HG03558 (cell line): ENCODE measurements around the gene LCN2.

ENCODE experiments used
- ATAC-seq: cut with Tn5 transposase; IDR thresholded peaks from one replicate; pipeline ENCODE4 v1.9.1; 2021; ENCODE audit warnings: moderate number of reproducible peaks; ENCODE audit not compliant: unreplicated experiment; ENCODE audit errors: extremely low read depth

LCN2 gene

GRCh38 chr9:128114326-128115186, 34.7 kb upstream of the LCN2 start:
- no peak for ATAC-seq

GRCh38 chr9:128115187-128116103, 33.8 kb upstream of the LCN2 start:
- no peak for ATAC-seq

DNA sequence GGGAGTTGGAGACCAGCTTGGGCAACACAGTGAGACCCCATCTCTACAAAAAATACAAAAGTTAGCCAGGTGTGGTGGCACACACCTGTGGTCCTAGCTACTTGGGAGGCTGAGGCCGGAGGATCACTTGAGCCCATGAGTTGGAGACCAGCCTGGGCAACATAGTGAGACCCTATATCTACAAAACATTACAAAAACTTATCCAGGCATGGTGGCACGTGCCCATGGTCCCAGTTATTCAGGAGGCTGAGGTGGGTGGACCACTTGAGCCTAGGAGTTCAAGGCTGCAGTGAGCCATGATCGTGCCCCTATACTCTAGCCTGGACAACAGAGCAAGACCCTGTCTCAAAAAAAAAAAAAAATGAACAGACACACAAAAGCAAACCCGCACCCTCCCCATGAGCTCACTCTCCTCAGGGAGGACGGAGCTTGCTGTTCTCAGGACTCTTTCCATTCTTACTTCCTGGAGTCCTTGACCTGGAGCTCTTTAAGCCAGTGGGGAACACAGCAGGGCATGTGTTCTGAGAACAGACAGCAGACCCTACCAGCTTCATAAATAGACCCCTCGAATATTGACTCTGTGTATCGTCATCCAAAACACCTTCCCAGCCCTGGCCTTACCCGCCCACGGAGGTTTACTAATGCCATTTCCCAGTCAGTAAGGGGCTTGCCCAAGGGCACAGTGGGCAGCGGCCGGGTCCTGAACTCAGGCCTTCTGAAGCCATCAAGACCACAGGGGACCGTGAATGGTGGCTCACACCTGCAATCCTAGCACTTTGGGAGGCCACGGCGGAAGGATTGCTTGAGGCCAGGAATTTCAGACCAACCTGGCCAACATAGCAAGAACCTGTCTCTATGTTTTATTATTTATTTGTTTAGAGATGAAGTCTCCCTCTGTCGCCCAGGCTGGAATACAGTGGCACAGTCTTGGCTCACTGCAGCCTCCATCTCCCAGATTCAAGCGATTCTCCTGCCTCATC, 32.9 kb upstream of the LCN2 start:
- ATAC-seq, result no peak

- no peak for ATAC-seq
Measured at GRCh38 chr9:128117613-128118471, 31.4 kb upstream of the LCN2 start.

DNA sequence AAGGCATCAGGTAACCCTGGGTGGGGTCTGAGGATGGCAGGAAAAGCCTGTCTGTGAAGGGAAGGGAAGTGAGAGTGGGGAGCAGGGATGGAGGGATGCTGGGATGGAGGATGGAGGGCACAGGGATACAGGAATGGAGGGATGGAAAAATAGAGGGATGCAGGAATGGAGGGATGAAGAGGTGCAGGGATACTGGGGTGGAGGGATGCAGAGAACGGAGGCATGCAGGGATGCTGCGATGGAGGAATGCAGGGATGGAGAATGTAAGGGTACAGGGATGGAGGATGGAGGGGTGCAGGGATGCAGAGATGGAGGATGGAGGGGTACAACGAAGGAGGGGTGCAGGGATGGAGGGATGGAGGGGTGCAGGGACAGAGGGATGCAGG, 30.8 kb upstream of the LCN2 start:
- no peak for ATAC-seq

GRCh38 chr9:128118971-128119665, 30.1 kb upstream of the LCN2 start:
- no peak for ATAC-seq

GRCh38 chr9:128120061-128120740, 29.1 kb upstream of the LCN2 start:
- ATAC-seq, result no peak

- ATAC-seq, result no peak
Measured at GRCh38 chr9:128120741-128121465, 28.4 kb upstream of the LCN2 start.

DNA sequence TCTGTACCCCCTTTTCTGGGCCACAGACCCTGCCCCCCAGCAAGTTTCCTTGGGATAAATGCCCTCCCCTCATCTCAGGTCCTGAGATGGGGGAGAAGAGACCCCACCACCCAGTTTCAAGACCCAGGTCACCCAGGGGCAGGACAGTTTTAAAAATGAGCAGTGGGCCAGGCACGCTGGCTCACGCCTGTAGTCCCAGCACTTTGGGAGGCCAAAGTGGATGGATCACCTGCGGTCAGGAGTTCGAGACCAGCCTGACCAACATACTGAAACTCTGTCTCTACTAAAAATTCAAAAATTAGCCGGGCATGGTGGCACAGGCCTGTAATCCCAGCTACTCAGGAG, 27.8 kb upstream of the LCN2 start:
- no peak for ATAC-seq

DNA sequence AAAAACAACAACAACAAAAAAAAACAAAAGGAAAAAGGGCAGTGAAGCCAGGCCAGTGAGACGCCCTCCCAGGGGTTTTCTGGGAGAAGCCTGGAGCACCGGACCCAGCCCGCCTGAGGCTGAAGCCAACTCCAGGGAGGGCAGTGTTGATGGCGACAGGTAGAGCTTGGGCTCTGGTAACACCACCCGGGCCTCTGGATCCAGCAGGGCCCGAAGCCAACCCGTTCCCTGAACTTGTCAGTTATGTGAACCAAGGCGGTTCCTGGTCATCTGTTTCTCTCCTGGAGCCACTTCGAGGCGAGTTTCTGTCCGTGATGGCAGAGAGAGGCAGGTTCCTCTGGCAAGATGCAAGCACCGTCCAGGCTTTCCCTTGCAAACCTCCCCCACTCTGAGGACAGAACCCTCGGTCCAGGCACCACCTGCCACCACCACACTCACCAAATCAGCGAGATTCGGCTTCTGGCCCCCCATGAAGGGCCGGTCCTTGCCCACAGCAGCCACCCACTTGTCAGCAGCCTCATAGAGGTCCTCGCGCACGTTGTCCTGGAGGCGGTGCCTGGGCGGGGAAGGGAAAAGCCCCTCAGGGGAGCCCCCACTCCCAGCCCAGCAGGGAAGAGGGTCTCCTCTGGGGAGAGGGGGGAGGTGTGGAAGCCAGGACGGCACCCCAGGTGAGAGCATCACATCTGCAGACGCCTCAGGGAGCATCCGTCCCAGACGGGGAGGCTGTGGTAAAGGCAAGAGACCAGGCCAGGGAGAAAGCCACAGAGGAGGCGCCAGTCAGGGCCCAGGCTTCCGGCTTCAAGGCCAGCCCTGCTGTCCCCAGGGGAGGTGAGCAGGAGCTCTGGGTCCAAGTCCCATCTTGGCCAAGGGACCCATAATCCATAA, 27.1 kb upstream of the LCN2 start:
- ATAC-seq, result no peak

GRCh38 chr9:128122809-128123175, 26.5 kb upstream of the LCN2 start:
- ATAC-seq, result no peak

- ATAC-seq, result no peak
Measured at GRCh38 chr9:128123451-128124080, 25.7 kb upstream of the LCN2 start.

DNA sequence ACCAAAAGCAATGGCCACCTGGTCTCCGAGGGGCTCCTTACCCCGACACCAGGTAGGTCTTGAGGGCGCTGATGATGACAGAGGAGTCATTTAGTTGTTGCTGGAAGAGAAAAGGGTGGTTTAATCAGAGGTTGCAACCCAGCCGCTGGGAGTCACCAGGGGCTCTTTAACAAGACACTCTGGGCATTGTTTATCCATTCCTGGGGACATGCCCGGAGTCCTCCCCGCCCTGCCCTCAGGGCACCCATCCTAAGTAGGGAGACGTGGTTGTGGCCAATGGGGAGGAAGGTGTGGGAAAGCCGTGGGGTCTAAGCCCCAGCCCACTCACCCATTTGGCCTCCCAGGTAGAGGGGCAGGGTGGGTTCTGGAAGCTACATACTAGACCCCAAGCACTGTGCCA, 24.8 kb upstream of the LCN2 start:
- ATAC-seq, result no peak

DNA sequence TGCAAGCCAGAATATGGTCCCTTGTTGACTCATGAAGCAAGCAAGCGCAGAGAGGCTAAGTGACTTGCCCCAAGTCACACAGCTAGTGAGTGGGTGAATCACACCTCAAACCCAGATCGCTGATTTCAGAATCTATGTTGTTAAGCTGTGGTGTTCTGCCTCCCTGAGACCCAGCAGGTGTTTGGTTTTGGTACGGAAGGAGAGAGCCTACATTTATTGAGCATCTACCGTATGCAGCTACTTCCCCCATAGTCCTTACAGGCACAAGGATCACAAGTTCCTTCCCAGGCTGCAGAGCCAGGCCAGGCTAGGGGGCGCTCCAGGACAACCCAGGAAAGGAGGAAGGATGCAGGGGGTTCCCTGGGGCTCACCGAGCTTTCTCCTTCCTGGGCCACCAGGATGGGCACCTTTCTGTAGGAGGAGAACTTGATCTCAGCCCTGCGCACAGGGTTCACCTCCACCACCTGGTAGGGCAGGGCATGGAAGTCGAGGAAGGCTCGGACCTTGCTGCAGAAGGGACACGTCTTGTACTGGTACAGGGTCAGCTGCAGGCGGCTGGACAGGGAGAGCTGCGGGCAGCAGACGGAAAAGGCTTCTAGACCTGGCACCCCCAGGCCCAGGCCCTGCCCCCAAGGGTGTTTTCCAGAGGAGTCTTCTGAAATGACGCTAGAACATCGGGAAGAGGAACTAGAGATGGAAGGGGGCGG, 24.2 kb upstream of the LCN2 start:
- no peak for ATAC-seq

- ATAC-seq, result no peak
Measured at GRCh38 chr9:128125580-128126354, 23.5 kb upstream of the LCN2 start.
